HepG2 (cell line): ENCODE results near the gene PLPPR2. TPM values are rescaled to one million over a fixed set of nuclear protein-coding genes. Genes with fewer than 3 reads are reported as not detected.

Source experiments
- ATF7 ChIP-seq, 2 experiments: fragments of 450-650 bp in 1 of 2; sonication (generic) in 1 of 2; formaldehyde crosslinking in 1 of 2; IDR thresholded peaks; 2 replicates each; pipeline versions ENCODE4 v1.4.0 to v1.6.1; 2016 to 2020; ENCODE audit warnings: antibody characterized with exemption in 1 of 2, mild to moderate bottlenecking in 1 of 2, missing genetic modification reagents in 1 of 2
- GPBP1L1 ChIP-seq: sonication (generic); formaldehyde crosslinking; IDR thresholded peaks from 2 replicates; pipeline ENCODE4 v1.5.0; 2020; ENCODE audit warnings: mild to moderate bottlenecking, missing genetic modification reagents
- KLF6 ChIP-seq: IDR thresholded peaks from 2 replicates; pipeline ENCODE4 v1.8.0; 2016; ENCODE audit warnings: missing biosample characterization, missing genetic modification reagents
- MXI1 ChIP-seq: IDR thresholded peaks from 3 replicates; pipeline ENCODE4 v1.6.1; 2012; ENCODE audit warnings: low read depth, low read length, inconsistent platforms, borderline replicate concordance
- RELA ChIP-seq: sonication (generic); formaldehyde crosslinking; IDR thresholded peaks from 2 replicates; pipeline ENCODE4 v1.4.0; 2020; ENCODE audit warnings: missing genetic modification reagents
- SP2 ChIP-seq: sonication (generic); formaldehyde crosslinking; IDR thresholded peaks from 2 replicates; pipeline ENCODE4 v1.5.1; 2020; ENCODE audit warnings: mild to moderate bottlenecking, missing genetic modification reagents
- SP4 ChIP-seq: sonication (generic); formaldehyde crosslinking; IDR thresholded peaks from 2 replicates; pipeline ENCODE4 v1.8.1; 2023; ENCODE audit warnings: mild to moderate bottlenecking, missing genetic modification reagents
- ZFP36L2 ChIP-seq: sonication (generic); formaldehyde crosslinking; IDR thresholded peaks from 2 replicates; pipeline ENCODE4 v1.4.0; 2020; ENCODE audit warnings: missing genetic modification reagents
- ZNF766 ChIP-seq: sonication (generic); formaldehyde crosslinking; IDR thresholded peaks from 2 replicates; pipeline ENCODE4 v1.5.0; 2020; ENCODE audit warnings: missing genetic modification reagents, borderline replicate concordance
- polyA plus RNA-seq, 8 experiments: library from polyadenylated mRNA; depleted of rRNA in 3 of 8; stranded (reverse) in 7 of 8; unstranded in 1 of 8; fragments of >200 nt; fragmentation: Illumina TruSeq in 4 of 8; extraction: Trizol in 4 of 8; gene quantifications; 2 replicates each; pipeline versions ENCODE4 v1.2.1 to v1.2.3, GENCODE V29; 2011 to 2016; ENCODE audit warnings: low read depth in 4 of 8, missing spikeins in 1 of 8, mixed read lengths in 1 of 8; ENCODE audit not compliant: insufficient read depth in 1 of 8
- total RNA-seq, 5 experiments: library from RNA; depleted of rRNA; stranded (reverse); fragments of >200 nt; fragmentation: Illumina TruSeq; extraction: Trizol; gene quantifications; 2 replicates each; pipeline ENCODE4 v1.2.3, GENCODE V29; 2016; ENCODE audit warnings: low read depth in 1 of 5
- TF ChIP-seq, protein P1 (sequence below): sonication (generic); formaldehyde crosslinking; IDR thresholded peaks from 2 replicates; pipeline ENCODE4 v1.4.0; 2020; ENCODE audit warnings: missing genetic modification reagents
- TF ChIP-seq, protein P2 (sequence below): sonication (generic); formaldehyde crosslinking; IDR thresholded peaks from 2 replicates; pipeline ENCODE4 v1.5.0; 2020; ENCODE audit warnings: mild to moderate bottlenecking, missing genetic modification reagents
- TF ChIP-seq, protein P3 (sequence below): sonication (generic); formaldehyde crosslinking; IDR thresholded peaks from 2 replicates; pipeline ENCODE4 v1.5.0; 2020; ENCODE audit warnings: mild to moderate bottlenecking, missing genetic modification reagents
- TF ChIP-seq, protein P4 (sequence below): sonication (generic); formaldehyde crosslinking; IDR thresholded peaks from 2 replicates; pipeline ENCODE4 v1.8.1; 2023; ENCODE audit warnings: mild to moderate bottlenecking, missing genetic modification reagents
- TF ChIP-seq, protein P5 (sequence below): sonication (generic); formaldehyde crosslinking; IDR thresholded peaks from 2 replicates; pipeline ENCODE4 v1.4.0; 2020; ENCODE audit warnings: missing genetic modification reagents

The PLPPR2 gene
- total and polyA plus RNA-seq, 2 of the 13 experiments (the other 11 are each of a cell fraction or from before 2014, with no cell fraction given) = 1.5 to 2.1 TPM

GRCh38 chr19:11374433-11375142 lies 19.4 kb downstream of the PLPPR2 start, which contains the start of gene SWSAP1 (continued):
- TF ChIP-seq, protein P1, sequence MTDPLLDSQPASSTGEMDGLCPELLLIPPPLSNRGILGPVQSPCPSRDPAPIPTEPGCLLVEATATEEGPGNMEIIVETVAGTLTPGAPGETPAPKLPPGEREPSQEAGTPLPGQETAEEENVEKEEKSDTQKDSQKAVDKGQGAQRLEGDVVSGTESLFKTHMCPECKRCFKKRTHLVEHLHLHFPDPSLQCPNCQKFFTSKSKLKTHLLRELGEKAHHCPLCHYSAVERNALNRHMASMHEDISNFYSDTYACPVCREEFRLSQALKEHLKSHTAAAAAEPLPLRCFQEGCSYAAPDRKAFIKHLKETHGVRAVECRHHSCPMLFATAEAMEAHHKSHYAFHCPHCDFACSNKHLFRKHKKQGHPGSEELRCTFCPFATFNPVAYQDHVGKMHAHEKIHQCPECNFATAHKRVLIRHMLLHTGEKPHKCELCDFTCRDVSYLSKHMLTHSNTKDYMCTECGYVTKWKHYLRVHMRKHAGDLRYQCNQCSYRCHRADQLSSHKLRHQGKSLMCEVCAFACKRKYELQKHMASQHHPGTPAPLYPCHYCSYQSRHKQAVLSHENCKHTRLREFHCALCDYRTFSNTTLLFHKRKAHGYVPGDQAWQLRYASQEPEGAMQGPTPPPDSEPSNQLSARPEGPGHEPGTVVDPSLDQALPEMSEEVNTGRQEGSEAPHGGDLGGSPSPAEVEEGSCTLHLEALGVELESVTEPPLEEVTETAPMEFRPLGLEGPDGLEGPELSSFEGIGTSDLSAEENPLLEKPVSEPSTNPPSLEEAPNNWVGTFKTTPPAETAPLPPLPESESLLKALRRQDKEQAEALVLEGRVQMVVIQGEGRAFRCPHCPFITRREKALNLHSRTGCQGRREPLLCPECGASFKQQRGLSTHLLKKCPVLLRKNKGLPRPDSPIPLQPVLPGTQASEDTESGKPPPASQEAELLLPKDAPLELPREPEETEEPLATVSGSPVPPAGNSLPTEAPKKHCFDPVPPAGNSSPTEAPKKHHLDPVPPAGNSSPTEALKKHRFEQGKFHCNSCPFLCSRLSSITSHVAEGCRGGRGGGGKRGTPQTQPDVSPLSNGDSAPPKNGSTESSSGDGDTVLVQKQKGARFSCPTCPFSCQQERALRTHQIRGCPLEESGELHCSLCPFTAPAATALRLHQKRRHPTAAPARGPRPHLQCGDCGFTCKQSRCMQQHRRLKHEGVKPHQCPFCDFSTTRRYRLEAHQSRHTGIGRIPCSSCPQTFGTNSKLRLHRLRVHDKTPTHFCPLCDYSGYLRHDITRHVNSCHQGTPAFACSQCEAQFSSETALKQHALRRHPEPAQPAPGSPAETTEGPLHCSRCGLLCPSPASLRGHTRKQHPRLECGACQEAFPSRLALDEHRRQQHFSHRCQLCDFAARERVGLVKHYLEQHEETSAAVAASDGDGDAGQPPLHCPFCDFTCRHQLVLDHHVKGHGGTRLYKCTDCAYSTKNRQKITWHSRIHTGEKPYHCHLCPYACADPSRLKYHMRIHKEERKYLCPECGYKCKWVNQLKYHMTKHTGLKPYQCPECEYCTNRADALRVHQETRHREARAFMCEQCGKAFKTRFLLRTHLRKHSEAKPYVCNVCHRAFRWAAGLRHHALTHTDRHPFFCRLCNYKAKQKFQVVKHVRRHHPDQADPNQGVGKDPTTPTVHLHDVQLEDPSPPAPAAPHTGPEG (CRISPR knock-in tag) = no peak; the same call in 1 of the 2 replicates
- no peak for TF ChIP-seq ZNF766 (CRISPR knock-in tag)
- peak; percentile 58; the same call in 1 of the 3 replicates for TF ChIP-seq MXI1
- TF ChIP-seq ATF7 (IDR thresholded peaks at IDR 0.05) = no peak
- TF ChIP-seq ATF7 (CRISPR knock-in tag; IDR thresholded peaks at IDR 0.05) = no peak
- TF ChIP-seq RELA (CRISPR knock-in tag) = no peak
- TF ChIP-seq GPBP1L1 (CRISPR knock-in tag) = no peak
- peak; percentile 91 for TF ChIP-seq SP4 (CRISPR knock-in tag)
- no peak for TF ChIP-seq ZFP36L2 (CRISPR knock-in tag)
- TF ChIP-seq SP2 (CRISPR knock-in tag) = peak; percentile 96
- TF ChIP-seq KLF6 = peak; percentile 87
- TF ChIP-seq, protein P2, sequence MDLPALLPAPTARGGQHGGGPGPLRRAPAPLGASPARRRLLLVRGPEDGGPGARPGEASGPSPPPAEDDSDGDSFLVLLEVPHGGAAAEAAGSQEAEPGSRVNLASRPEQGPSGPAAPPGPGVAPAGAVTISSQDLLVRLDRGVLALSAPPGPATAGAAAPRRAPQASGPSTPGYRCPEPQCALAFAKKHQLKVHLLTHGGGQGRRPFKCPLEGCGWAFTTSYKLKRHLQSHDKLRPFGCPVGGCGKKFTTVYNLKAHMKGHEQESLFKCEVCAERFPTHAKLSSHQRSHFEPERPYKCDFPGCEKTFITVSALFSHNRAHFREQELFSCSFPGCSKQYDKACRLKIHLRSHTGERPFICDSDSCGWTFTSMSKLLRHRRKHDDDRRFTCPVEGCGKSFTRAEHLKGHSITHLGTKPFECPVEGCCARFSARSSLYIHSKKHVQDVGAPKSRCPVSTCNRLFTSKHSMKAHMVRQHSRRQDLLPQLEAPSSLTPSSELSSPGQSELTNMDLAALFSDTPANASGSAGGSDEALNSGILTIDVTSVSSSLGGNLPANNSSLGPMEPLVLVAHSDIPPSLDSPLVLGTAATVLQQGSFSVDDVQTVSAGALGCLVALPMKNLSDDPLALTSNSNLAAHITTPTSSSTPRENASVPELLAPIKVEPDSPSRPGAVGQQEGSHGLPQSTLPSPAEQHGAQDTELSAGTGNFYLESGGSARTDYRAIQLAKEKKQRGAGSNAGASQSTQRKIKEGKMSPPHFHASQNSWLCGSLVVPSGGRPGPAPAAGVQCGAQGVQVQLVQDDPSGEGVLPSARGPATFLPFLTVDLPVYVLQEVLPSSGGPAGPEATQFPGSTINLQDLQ (CRISPR knock-in tag) = no peak
- TF ChIP-seq, protein P3, sequence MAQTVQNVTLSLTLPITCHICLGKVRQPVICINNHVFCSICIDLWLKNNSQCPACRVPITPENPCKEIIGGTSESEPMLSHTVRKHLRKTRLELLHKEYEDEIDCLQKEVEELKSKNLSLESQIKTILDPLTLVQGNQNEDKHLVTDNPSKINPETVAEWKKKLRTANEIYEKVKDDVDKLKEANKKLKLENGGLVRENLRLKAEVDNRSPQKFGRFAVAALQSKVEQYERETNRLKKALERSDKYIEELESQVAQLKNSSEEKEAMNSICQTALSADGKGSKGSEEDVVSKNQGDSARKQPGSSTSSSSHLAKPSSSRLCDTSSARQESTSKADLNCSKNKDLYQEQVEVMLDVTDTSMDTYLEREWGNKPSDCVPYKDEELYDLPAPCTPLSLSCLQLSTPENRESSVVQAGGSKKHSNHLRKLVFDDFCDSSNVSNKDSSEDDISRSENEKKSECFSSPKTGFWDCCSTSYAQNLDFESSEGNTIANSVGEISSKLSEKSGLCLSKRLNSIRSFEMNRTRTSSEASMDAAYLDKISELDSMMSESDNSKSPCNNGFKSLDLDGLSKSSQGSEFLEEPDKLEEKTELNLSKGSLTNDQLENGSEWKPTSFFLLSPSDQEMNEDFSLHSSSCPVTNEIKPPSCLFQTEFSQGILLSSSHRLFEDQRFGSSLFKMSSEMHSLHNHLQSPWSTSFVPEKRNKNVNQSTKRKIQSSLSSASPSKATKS (CRISPR knock-in tag) = no peak
- TF ChIP-seq, protein P4, sequence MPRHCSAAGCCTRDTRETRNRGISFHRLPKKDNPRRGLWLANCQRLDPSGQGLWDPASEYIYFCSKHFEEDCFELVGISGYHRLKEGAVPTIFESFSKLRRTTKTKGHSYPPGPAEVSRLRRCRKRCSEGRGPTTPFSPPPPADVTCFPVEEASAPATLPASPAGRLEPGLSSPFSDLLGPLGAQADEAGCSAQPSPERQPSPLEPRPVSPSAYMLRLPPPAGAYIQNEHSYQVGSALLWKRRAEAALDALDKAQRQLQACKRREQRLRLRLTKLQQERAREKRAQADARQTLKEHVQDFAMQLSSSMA (CRISPR knock-in tag) = peak; percentile 98
- TF ChIP-seq, protein P5, sequence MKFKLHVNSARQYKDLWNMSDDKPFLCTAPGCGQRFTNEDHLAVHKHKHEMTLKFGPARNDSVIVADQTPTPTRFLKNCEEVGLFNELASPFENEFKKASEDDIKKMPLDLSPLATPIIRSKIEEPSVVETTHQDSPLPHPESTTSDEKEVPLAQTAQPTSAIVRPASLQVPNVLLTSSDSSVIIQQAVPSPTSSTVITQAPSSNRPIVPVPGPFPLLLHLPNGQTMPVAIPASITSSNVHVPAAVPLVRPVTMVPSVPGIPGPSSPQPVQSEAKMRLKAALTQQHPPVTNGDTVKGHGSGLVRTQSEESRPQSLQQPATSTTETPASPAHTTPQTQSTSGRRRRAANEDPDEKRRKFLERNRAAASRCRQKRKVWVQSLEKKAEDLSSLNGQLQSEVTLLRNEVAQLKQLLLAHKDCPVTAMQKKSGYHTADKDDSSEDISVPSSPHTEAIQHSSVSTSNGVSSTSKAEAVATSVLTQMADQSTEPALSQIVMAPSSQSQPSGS (CRISPR knock-in tag) = peak; percentile 39; the same call in 1 of the 2 replicates
